Osteoblast (primary cell): ENCODE results near the gene KMT5B. TPM values are rescaled to one million over a fixed set of nuclear protein-coding genes. Genes with fewer than 3 reads are reported as not detected.

ENCODE experiments used
- DNase-seq: peaks from one replicate; pipeline ENCODE4 v3.0.0; 2011; ENCODE audit warnings: low spot score, mixed read lengths; ENCODE audit not compliant: insufficient read length; ENCODE audit errors: missing footprints
- H2AFZ ChIP-seq: 2 replicates; pipeline ENCODE4 v1.6.0; 2011; ENCODE audit warnings: mild to moderate bottlenecking, low read length
- H3K27ac ChIP-seq: 2 replicates; pipeline ENCODE4 v1.5.1; 2011; ENCODE audit warnings: mild to moderate bottlenecking, low read depth, low read length, moderate library complexity
- H3K27me3 ChIP-seq: 2 replicates; pipeline ENCODE4 v1.6.0; 2012; ENCODE audit warnings: mild to moderate bottlenecking, control low read depth, inconsistent platforms, low read length, moderate library complexity; ENCODE audit not compliant: insufficient read depth
- H3K36me3 ChIP-seq: 2 replicates; pipeline ENCODE4 v1.5.1; 2011; ENCODE audit warnings: mild to moderate bottlenecking, low read length, control low read depth, moderate library complexity; ENCODE audit not compliant: insufficient read depth
- H3K4me1 ChIP-seq: 2 replicates; pipeline ENCODE4 v1.5.1; 2011; ENCODE audit warnings: mild to moderate bottlenecking, low read length, control low read depth, moderate library complexity; ENCODE audit not compliant: insufficient read depth
- H3K4me2 ChIP-seq: 2 replicates; pipeline ENCODE4 v1.6.0; 2011; ENCODE audit warnings: mild to moderate bottlenecking, low read length; ENCODE audit not compliant: insufficient read depth
- H3K4me3 ChIP-seq: fragments of 200-600 bp; sonication (generic); 3 replicates; pipeline ENCODE4 v1.5.1; 2012; ENCODE audit warnings: mild to moderate bottlenecking, low read length, inconsistent platforms; ENCODE audit not compliant: insufficient read depth
- H3K79me2 ChIP-seq: 2 replicates; pipeline ENCODE4 v1.6.0; 2012; ENCODE audit warnings: mild to moderate bottlenecking, low read length, control low read depth, inconsistent platforms; ENCODE audit not compliant: insufficient read depth
- H3K9me3 ChIP-seq: 2 replicates; pipeline ENCODE4 v1.5.1; 2011; ENCODE audit warnings: low read depth, low read length, control low read depth
- H4K20me1 ChIP-seq: 2 replicates; pipeline ENCODE4 v1.6.0; 2012; ENCODE audit warnings: mild to moderate bottlenecking, low read length, control low read depth; ENCODE audit not compliant: insufficient read depth
- total RNA-seq: library from RNA; depleted of rRNA; stranded (reverse); fragments of >200 nt; gene quantifications from 2 replicates; pipeline ENCODE4 v1.2.3, GENCODE V29; 2012
- TF ChIP-seq, protein P1 (sequence below): IDR thresholded peaks from 2 replicates; pipeline ENCODE4 v1.5.1; 2011; ENCODE audit warnings: mild to moderate bottlenecking, low read depth, low read length, moderate library complexity; ENCODE audit errors: extremely low read depth

KMT5B gene
- total RNA-seq, 1 donor = 27.1 TPM

DNA sequence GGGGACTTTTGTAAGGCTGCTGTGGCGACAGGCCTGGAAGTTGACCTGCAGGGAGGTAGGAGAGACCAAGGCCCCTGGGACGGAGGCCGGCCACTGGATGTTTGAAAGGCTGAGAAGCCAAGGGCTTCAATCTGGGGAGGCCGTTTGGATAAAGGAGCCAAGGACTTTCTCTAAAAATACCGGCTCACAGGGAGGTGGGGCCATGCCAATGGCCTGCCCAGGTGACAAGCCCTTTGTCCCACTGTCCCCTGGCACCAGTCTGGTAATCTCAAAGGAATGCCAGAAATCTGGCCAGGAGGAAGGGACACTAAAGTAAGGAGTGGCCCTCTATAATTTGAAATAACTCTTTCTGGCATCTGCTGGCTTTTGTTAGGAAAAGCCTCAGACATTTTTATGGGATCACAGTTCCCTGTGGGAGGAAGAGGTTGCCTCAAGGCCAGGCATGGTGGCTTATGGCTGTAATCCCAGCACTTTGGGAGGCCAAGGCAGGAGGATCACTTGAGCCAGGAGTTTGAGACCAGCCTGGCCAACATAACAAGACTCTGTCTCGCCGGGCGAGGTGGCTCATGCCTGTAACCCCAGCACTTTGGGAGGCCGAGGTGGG is 90.1 kb downstream of the KMT5B start:
- Histone ChIP-seq H3K4me1 (peaks cover 29% of the 10 kb centered on the region), H3K4me3 (no peak overlapping the region), H2AFZ (no peak overlapping the region), H3K79me2 (peaks cover 23% of the 10 kb centered on the region), H3K27me3 (no peaks in the 10 kb centered on the region), H3K27ac (no peak overlapping the region), H4K20me1 (peaks cover 6% of the 10 kb centered on the region), H3K4me2 (no peak overlapping the region), H3K36me3 (no peaks in the 10 kb centered on the region), H3K9me3 (no peaks in the 10 kb centered on the region)
- DNase-seq = peak; percentile 32
- TF ChIP-seq, protein P1, sequence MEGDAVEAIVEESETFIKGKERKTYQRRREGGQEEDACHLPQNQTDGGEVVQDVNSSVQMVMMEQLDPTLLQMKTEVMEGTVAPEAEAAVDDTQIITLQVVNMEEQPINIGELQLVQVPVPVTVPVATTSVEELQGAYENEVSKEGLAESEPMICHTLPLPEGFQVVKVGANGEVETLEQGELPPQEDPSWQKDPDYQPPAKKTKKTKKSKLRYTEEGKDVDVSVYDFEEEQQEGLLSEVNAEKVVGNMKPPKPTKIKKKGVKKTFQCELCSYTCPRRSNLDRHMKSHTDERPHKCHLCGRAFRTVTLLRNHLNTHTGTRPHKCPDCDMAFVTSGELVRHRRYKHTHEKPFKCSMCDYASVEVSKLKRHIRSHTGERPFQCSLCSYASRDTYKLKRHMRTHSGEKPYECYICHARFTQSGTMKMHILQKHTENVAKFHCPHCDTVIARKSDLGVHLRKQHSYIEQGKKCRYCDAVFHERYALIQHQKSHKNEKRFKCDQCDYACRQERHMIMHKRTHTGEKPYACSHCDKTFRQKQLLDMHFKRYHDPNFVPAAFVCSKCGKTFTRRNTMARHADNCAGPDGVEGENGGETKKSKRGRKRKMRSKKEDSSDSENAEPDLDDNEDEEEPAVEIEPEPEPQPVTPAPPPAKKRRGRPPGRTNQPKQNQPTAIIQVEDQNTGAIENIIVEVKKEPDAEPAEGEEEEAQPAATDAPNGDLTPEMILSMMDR = no peak

DNA sequence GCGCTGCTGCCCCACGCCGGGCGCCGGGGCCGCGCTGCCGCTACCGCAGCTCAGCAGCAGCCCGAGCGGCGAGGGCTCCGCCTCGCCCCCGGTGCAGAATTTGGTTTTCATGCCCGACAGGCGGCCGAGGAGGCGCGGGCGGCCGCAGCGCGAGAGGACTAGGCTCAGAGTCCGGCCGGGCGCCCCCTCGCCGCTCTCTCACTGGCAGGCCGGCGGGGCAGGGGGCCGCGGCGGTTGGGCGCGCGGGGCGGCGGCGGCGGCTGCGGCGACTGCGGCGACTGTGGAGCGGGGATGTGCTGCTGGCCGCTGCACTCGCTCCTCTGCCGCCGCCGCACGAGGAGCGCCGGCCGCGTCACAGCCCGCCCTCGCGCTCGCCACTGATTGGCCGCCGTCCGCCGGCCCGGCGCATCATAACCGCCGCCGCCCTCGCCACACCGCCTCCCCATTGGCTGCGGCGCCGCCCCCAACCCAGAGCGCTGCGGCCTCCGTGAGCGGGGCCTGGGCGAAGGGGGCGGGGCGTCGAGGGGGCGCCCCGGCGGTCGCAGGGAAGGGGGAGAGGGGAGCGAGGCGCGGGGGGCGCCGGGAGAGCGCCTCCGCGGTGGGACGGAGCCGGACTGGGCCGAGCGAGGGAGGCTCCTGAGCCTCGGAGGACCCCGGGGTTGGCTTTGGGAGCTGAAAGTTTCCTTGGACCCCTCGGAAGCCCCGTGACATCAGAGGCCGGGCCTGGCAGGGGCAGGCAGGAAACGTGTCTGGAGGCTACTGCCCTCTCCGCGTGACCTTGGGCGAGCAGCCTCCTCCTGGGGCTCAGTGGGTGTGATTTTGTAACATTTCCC is 91.8 kb downstream of the KMT5B start, which contains the start of gene CHKA:
Gene CHKA, minus strand, starts transcription at position 322 of the 833 bp plus-strand sequence. Its CDS starts 211 bp downstream, at position 111.
- Histone ChIP-seq H4K20me1 (peaks cover 10% of the 10 kb centered on the region), H3K4me2 (peak within 1 kb of the TSS; percentile 85), H3K27ac (peak within 1 kb of the TSS; percentile 93), H3K4me3 (peak within 1 kb of the TSS; percentile 68), H3K79me2 (peaks cover 38% of the 10 kb centered on the region), H3K27me3 (no peaks in the 10 kb centered on the region), H3K36me3 (no peaks in the 10 kb centered on the region), H3K9me3 (no peaks in the 10 kb centered on the region), H3K4me1 (peaks cover 32% of the 10 kb centered on the region), H2AFZ (peak within 1 kb of the TSS; percentile 89)
- TF ChIP-seq, protein P1 = no peak
- peak; percentile 100 for DNase-seq

DNA sequence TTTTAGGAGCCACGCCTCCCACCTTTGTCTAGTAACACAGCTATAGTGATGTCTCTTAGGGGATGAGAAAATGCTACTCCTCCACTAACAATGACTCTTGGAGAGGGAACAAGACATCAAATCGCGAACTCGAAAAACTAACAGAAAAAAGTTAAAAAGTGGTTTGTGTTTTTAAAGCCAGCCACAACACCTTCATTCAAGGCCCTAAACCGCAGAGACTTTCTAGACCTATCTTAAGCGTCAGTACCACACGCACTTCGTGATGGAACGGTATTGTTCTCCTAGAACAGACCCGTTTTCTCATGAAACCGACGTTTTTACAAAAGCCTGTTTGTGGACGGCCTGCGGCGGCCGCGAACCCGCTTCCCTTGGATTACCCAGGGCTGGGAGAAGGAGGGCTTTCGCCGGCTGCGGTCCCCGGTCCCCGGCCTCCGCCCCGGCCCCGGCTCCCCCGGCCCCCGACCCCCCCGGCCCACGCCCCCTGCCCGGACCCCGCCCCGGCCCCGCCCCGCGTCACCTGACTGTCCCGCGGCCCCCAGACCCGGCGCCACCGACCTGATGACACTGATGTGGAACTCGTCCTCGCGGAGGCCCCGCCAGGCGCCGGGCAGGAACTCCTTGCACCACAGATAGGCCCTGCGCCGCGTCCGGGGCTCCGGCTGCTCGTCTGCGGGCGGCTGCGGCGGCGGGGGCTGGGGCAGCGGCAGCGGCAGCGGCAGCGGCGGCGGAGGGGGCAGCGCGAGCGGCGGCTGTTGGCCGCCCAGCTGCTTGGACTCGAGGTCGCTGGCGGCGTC is 92.6 kb downstream of the KMT5B start:
- TF ChIP-seq, protein P1 = no peak
- Histone ChIP-seq H3K9me3 (no peaks in the 10 kb centered on the region), H3K36me3 (no peaks in the 10 kb centered on the region), H3K4me1 (peaks cover 32% of the 10 kb centered on the region), H3K27me3 (no peaks in the 10 kb centered on the region), H2AFZ (peak overlapping the region; percentile 1), H3K79me2 (peaks cover 44% of the 10 kb centered on the region), H3K4me3 (peak overlapping the region; percentile 68), H4K20me1 (peaks cover 10% of the 10 kb centered on the region), H3K4me2 (peak overlapping the region; percentile 70), H3K27ac (peak overlapping the region; percentile 51)
- DNase-seq = peak; percentile 90
